Lower leg skin (tissue), 3 donors: ENCODE data around the gene C2orf68.

ENCODE experiments used
- CTCF ChIP-seq, 3 donors: fragments of 450-650 bp; IDR thresholded peaks; one replicate each; pipeline ENCODE4 v1.5.1; 2016; ENCODE audit warnings: antibody characterized with exemption in 3 of 3, mild to moderate bottlenecking in 3 of 3, moderate library complexity in 2 of 3
- POLR2A ChIP-seq, 2 donors: fragments of 450-650 bp; IDR thresholded peaks; one replicate each; pipeline ENCODE4 v1.6.1; 2016 to 2017; ENCODE audit warnings: antibody characterized with exemption in 2 of 2, mild to moderate bottlenecking in 1 of 2, moderate library complexity in 1 of 2

- TF ChIP-seq CTCF (IDR thresholded peaks at IDR 0.05) (no peak), POLR2A (IDR thresholded peaks at IDR 0.05) (no peak)
Measured at GRCh38 chr2:85588236-85588635, 23.6 kb downstream of the C2orf68 start.
